Left lobe of liver (tissue), 2 donors: Measurements from ENCODE around the gene GLUD1. TPM values are rescaled to one million over a fixed set of nuclear protein-coding genes. Genes with fewer than 3 reads are reported as not detected.
"Not testable (repeated sequence)": the region's sequence is repeated elsewhere in the genome, so short reads cannot be mapped to it uniquely, and the experiment has no call there.

Source experiments
- ATAC-seq: fragments of 200-7000 bp; cut with Tn5 transposase; one replicate; pipeline ENCODE4 v1.9.1; 2020; ENCODE audit warnings: mild to moderate bottlenecking, moderate library complexity
- DNase-seq: peaks from one replicate; pipeline ENCODE4 v3.0.0-alpha.2; 2020; ENCODE audit warnings: low spot score
- total RNA-seq: library from RNA; stranded (reverse); gene quantifications from one replicate; pipeline ENCODE4 v1.2.1, GENCODE V29; 2021
- donor health status: DM: no; HTN: no; CAD: no; lungs with moderate emphysema.
- donor health status: DM: no; HTN: yes; CAD: no.

Gene GLUD1
- 524 TPM for total RNA-seq

- peak; percentile 75 for ATAC-seq
- peak; percentile 96 for DNase-seq
Observed at GRCh38 chr10:87094373-87095235, at the start of gene GLUD1, which contains the start of gene SHLD2. Gene GLUD1 (minus strand): TSS chr10:87094843. CDS start chr10:87094769, 74 bp downstream. Gene SHLD2 (plus strand): TSS chr10:87095206. CDS start chr10:87151355, 56,149 bp downstream.

- DNase-seq, ATAC-seq: not testable (repeated sequence)
Observed at GRCh38 chr10:87143109-87143418, 48.4 kb upstream of the GLUD1 start.

- peak; percentile 45 for ATAC-seq
Observed at GRCh38 chr10:87142230-87143108, 47.8 kb upstream of the GLUD1 start.

GRCh38 chr10:87137478-87137877 lies 42.8 kb upstream of the GLUD1 start:
- DNase-seq, ATAC-seq: not testable (repeated sequence)

More at GRCh38 chr10:87142230-87143108, 47.8 kb upstream of the GLUD1 start:
- not testable (repeated sequence) for DNase-seq

- ATAC-seq (peak; percentile 97), DNase-seq (peak; percentile 65)
Observed at GRCh38 chr10:87134440-87134839, 39.8 kb upstream of the GLUD1 start.

GRCh38 chr10:87133936-87134335 lies 39.3 kb upstream of the GLUD1 start:
- not testable (repeated sequence) for ATAC-seq, DNase-seq

GRCh38 chr10:87132176-87132575 lies 37.5 kb upstream of the GLUD1 start:
- not testable (repeated sequence) for DNase-seq, ATAC-seq

- not testable (repeated sequence) for DNase-seq, ATAC-seq
Observed at GRCh38 chr10:87127607-87128156, 33.0 kb upstream of the GLUD1 start.

GRCh38 chr10:87127048-87127447 lies 32.4 kb upstream of the GLUD1 start:
- not testable (repeated sequence) for ATAC-seq, DNase-seq

GRCh38 chr10:87123351-87123750 lies 28.7 kb upstream of the GLUD1 start:
- peak; percentile 73 for ATAC-seq
- DNase-seq = not testable (repeated sequence)

- peak; percentile 60 for ATAC-seq
- DNase-seq = not testable (repeated sequence)
Observed at GRCh38 chr10:87119029-87119428, 24.4 kb upstream of the GLUD1 start.

- not testable (repeated sequence) for ATAC-seq, DNase-seq
Observed at GRCh38 chr10:87118122-87118521, 23.5 kb upstream of the GLUD1 start.

GRCh38 chr10:87105446-87106124 lies 10.9 kb upstream of the GLUD1 start:
- no peak for DNase-seq
- ATAC-seq = no peak

- not testable (repeated sequence) for DNase-seq, ATAC-seq
Observed at GRCh38 chr10:87104727-87105126, 10.1 kb upstream of the GLUD1 start.

- ATAC-seq = no peak
- no peak for DNase-seq
Observed at GRCh38 chr10:87101996-87102395, 7.4 kb upstream of the GLUD1 start.

- peak; percentile 73 for ATAC-seq
Observed at GRCh38 chr10:87095236-87095945, 748 bp upstream of the GLUD1 start.

GRCh38 chr10:87093632-87094372 lies 841 bp downstream of the GLUD1 start:
- ATAC-seq = peak; percentile 15
- peak; percentile 74 for DNase-seq

More at GRCh38 chr10:87095236-87095945, 748 bp upstream of the GLUD1 start:
- peak; percentile 87 for DNase-seq

- DNase-seq = peak; percentile 73
- peak; percentile 36 for ATAC-seq
Observed at GRCh38 chr10:87092861-87093631, 1.6 kb downstream of the GLUD1 start.
